ENCODE data around the gene RBBP8NL. TPM values are rescaled to one million over a fixed set of nuclear protein-coding genes. Genes with fewer than 3 reads are reported as not detected.

Gene RBBP8NL
- total and polyA plus RNA-seq, 12 donors: not detected

DNA sequence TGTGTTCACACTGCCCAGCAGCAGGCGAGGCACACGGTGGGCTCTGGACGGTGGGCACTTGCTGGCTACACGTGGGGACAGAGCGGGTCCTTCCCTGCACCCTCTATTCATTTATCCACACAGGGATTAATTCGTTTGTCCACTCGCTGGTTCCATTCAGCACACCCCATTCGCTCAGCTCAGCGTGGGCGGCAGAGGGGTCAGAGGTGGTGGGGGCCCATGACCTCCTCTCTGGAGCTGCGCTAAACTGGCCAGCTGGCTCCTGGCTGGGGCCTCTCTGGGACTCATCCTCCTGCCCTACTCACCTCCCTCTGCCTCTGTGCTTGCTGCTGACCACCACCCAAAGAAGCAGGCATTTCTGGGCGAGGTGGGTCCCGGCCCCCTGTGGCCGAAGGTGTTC lies 21.4 kb upstream of the RBBP8NL start:
- H3K9me3 ChIP-seq (replicated peaks in 1 of 3): no peaks in the 10 kb centered on the region
- WGBS, 4 donors: 64 to 77% (median 69%) methylated on average over 10 to 14 of the region's 14 CpGs
- H3K4me1 ChIP-seq (replicated peaks in 1 of 2): no peaks in the 10 kb centered on the region
- TF ChIP-seq, protein P1, sequence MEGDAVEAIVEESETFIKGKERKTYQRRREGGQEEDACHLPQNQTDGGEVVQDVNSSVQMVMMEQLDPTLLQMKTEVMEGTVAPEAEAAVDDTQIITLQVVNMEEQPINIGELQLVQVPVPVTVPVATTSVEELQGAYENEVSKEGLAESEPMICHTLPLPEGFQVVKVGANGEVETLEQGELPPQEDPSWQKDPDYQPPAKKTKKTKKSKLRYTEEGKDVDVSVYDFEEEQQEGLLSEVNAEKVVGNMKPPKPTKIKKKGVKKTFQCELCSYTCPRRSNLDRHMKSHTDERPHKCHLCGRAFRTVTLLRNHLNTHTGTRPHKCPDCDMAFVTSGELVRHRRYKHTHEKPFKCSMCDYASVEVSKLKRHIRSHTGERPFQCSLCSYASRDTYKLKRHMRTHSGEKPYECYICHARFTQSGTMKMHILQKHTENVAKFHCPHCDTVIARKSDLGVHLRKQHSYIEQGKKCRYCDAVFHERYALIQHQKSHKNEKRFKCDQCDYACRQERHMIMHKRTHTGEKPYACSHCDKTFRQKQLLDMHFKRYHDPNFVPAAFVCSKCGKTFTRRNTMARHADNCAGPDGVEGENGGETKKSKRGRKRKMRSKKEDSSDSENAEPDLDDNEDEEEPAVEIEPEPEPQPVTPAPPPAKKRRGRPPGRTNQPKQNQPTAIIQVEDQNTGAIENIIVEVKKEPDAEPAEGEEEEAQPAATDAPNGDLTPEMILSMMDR (IDR thresholded peaks at IDR 0.05): no peak
- TF ChIP-seq POLR2A (IDR thresholded peaks at IDR 0.05): no peak
- no peak for DNase-seq
- H3K27ac ChIP-seq: no peak overlapping the region
- H3K4me3 ChIP-seq: no peak overlapping the region
- no peaks in the 10 kb centered on the region for H3K27me3 ChIP-seq
- H3K36me3 ChIP-seq (replicated peaks in 1 of 2): no peaks in the 10 kb centered on the region
- intact Hi-C loops (cut with DNase I): no loop called here

DNA sequence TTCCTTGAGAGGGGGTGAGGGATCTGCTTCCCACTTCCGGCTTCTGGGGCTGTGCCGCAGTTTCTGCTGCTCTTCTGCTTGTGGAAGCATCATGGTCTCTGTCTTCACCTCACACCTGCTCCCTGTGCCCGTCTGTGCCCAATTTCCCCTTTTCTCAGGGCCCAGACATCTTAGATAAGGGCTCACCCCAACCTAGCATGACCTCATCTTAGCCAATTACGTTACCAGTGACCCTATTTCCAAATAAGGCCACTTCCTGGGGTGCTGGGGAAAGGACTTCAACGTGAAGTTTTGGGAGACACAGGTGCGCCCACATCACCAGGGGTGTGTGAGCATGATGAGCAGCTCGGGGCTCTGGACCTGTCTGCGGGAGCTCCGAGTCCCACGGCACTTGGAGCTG lies 20.7 kb upstream of the RBBP8NL start:
- 61 to 71% (median 70%) methylated on average over 4 to 10 of the region's 10 CpGs for WGBS, 4 donors
- no peak overlapping the region for H3K4me3 ChIP-seq
- intact Hi-C loops (cut with DNase I): no loop called here
- H3K9me3 ChIP-seq (replicated peaks in 1 of 3): no peaks in the 10 kb centered on the region
- no peak for TF ChIP-seq POLR2A (IDR thresholded peaks at IDR 0.05)
- TF ChIP-seq, protein P1 (IDR thresholded peaks at IDR 0.05): no peak
- no peaks in the 10 kb centered on the region for H3K36me3 ChIP-seq (replicated peaks in 1 of 2)
- H3K27ac ChIP-seq: no peak overlapping the region
- H3K27me3 ChIP-seq: no peaks in the 10 kb centered on the region
- no peaks in the 10 kb centered on the region for H3K4me1 ChIP-seq (replicated peaks in 1 of 2)
- DNase-seq: no peak

DNA sequence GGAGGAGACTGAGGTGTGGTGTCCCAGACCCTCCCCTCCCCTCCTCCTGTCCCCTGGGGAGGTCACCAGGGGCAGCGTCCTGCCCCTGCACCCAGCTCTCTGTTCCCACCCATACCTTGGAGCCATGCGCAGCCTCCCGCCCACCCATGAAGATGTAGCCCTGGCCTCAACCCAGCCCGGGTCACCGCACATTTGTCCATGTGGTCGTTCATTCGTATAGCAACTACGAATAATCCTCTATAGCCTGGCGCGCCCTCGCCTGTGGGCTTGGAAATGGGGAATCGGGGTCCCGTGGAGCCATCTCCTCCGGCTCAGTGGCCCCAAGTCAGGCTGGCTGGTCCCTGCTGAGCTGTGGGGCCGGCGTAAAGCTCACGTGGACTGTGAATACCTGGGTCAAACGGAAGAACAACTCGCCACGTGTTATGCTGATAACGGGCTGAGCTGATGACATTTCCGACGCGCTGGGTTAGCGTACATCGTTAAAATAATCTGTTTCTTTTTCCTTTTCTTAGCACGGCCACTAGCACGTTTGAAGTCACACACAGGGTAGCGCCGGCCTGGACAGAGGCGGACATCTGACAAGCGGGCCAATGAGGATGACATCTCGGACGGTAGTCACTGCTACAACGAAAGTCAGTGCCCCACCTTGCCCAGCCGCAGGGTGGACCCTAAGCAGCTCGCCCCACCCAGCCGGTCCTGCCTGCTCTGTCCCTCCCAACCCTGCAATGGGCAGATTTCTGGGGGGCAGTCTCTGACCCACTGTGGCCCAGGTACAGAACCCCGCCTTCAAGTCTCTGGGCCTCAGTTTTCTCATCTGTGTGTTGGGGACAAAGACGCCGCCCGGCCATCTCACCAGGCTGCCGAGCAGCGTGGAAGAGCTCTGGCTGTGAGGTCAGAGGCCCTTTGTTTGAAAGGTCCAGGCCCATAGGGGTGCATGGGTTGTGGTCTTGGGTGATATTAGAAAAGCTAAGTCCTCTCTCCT lies 19.8 kb upstream of the RBBP8NL start:
- no peak overlapping the region for H3K27ac ChIP-seq
- WGBS, 4 donors: 83 to 92% (median 88%) methylated on average over 40 to 44 of the region's 44 CpGs
- no peaks in the 10 kb centered on the region for H3K36me3 ChIP-seq (replicated peaks in 1 of 2)
- TF ChIP-seq, protein P1 (IDR thresholded peaks at IDR 0.05): no peak
- no peak for TF ChIP-seq POLR2A (IDR thresholded peaks at IDR 0.05)
- H3K4me1 ChIP-seq (replicated peaks in 1 of 2): no peaks in the 10 kb centered on the region
- H3K9me3 ChIP-seq (replicated peaks in 1 of 3): no peaks in the 10 kb centered on the region
- DNase-seq: no peak
- intact Hi-C loops (cut with DNase I): no loop called here
- no peaks in the 10 kb centered on the region for H3K27me3 ChIP-seq
- no peak overlapping the region for H3K4me3 ChIP-seq

DNA sequence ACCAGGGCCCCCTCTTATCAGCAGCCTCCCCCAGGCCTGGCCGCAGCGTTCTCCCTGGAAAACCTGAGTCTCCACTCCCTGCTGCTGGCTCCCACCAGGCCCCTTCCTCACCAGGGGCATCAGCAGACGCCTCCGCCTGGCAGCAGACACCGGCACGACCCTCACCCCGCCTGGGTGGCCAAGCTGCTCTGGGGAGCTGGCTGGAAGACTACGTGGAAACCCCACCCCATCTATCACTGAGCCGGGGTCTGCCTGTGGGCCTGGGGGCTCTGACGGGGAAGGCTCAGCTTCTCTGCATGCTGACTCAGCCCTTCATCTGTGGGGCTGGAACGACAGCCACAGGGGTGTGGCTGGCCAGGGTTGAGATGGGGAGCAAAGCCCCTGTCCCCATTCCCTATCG lies 19.1 kb upstream of the RBBP8NL start:
- 44 to 47% (median 44%) methylated on average over 12 of the region's 12 CpGs; no CpG with 5 or more reads in 1 of the 4 donors for WGBS, 4 donors
- H3K36me3 ChIP-seq (replicated peaks in 1 of 2): no peaks in the 10 kb centered on the region
- DNase-seq: no peak
- TF ChIP-seq, protein P1 (IDR thresholded peaks at IDR 0.05): no peak
- TF ChIP-seq POLR2A (IDR thresholded peaks at IDR 0.05): no peak
- H3K27me3 ChIP-seq: no peaks in the 10 kb centered on the region
- H3K9me3 ChIP-seq (replicated peaks in 1 of 3): no peaks in the 10 kb centered on the region
- H3K27ac ChIP-seq: no peak overlapping the region
- no peak overlapping the region for H3K4me3 ChIP-seq
- intact Hi-C loops (cut with DNase I): no loop called here
- H3K4me1 ChIP-seq (replicated peaks in 1 of 2): no peaks in the 10 kb centered on the region

All from adrenal gland (tissue), 12 donors.